ENCODE results near the gene LPP.

LPP gene

GRCh38 chr3:188580223-188580622, 426.3 kb downstream of the LPP start:
- ChIA-PET CTCF (no interaction called here), POLR2A (no interaction called here)
- no peak for DNase-seq (ENCODE audit: extremely low spot score)
- TF ChIP-seq SUZ12 (IDR thresholded peaks at IDR 0.05) (no peak), TARDBP (IDR thresholded peaks at IDR 0.05) (no peak), FOXM1 (IDR thresholded peaks at IDR 0.05; ENCODE audit: borderline replicate concordance) (no peak), ZNF384 (IDR thresholded peaks at IDR 0.05) (no peak), NFRKB (IDR thresholded peaks at IDR 0.05) (no peak), SP1 (IDR thresholded peaks at IDR 0.05) (no peak), PKNOX1 (IDR thresholded peaks at IDR 0.05) (no peak), LEF1 (IDR thresholded peaks at IDR 0.05; ENCODE audit: borderline replicate concordance) (no peak), L3MBTL2 (conservative IDR thresholded peaks at IDR 0.05) (no peak), ARNT (IDR thresholded peaks at IDR 0.05) (no peak), FOXA1 (IDR thresholded peaks at IDR 0.05) (no peak), BHLHE40 (IDR thresholded peaks at IDR 0.05; ENCODE audit: borderline replicate concordance) (no peak), ELF4 (IDR thresholded peaks at IDR 0.05) (no peak), CTBP1 (IDR thresholded peaks at IDR 0.05; ENCODE audit: borderline replicate concordance) (no peak), HDGF (IDR thresholded peaks at IDR 0.05; ENCODE audit: borderline replicate concordance) (no peak), FOXK2 (IDR thresholded peaks at IDR 0.05) (no peak)

- DNase-seq (ENCODE audit: extremely low spot score): no peak
- ChIA-PET POLR2A (no interaction called here), CTCF (no interaction called here)
- TF ChIP-seq L3MBTL2 (conservative IDR thresholded peaks at IDR 0.05) (no peak), FOXM1 (IDR thresholded peaks at IDR 0.05; ENCODE audit: borderline replicate concordance) (no peak), ELF4 (IDR thresholded peaks at IDR 0.05) (no peak), LEF1 (IDR thresholded peaks at IDR 0.05; ENCODE audit: borderline replicate concordance) (no peak), CTBP1 (IDR thresholded peaks at IDR 0.05; ENCODE audit: borderline replicate concordance) (no peak), ZNF384 (IDR thresholded peaks at IDR 0.05) (no peak), TARDBP (IDR thresholded peaks at IDR 0.05) (no peak)
These were observed 426.7 kb downstream of the LPP start for GRCh38 chr3:188580659-188581058.

- ChIA-PET CTCF (no interaction called here), POLR2A (no interaction called here)
- no peak for TF ChIP-seq SP1 (IDR thresholded peaks at IDR 0.05)
- TF ChIP-seq CTBP1 (IDR thresholded peaks at IDR 0.05; ENCODE audit: borderline replicate concordance): no peak
- TF ChIP-seq FOXK2 (IDR thresholded peaks at IDR 0.05): no peak
- TF ChIP-seq ZNF384 (IDR thresholded peaks at IDR 0.05): no peak
- TF ChIP-seq NFRKB (IDR thresholded peaks at IDR 0.05): no peak
- no peak for TF ChIP-seq L3MBTL2 (conservative IDR thresholded peaks at IDR 0.05)
- no peak for TF ChIP-seq ARNT (IDR thresholded peaks at IDR 0.05)
- no peak for TF ChIP-seq LEF1 (IDR thresholded peaks at IDR 0.05; ENCODE audit: borderline replicate concordance)
- no peak for TF ChIP-seq BHLHE40 (IDR thresholded peaks at IDR 0.05; ENCODE audit: borderline replicate concordance)
- TF ChIP-seq FOXM1 (IDR thresholded peaks at IDR 0.05; ENCODE audit: borderline replicate concordance): no peak
- TF ChIP-seq SUZ12 (IDR thresholded peaks at IDR 0.05): no peak
- no peak for TF ChIP-seq FOXA1 (IDR thresholded peaks at IDR 0.05)
- no peak for TF ChIP-seq ELF4 (IDR thresholded peaks at IDR 0.05)
- DNase-seq (ENCODE audit: extremely low spot score): no peak
These were observed 427.4 kb downstream of the LPP start for GRCh38 chr3:188581365-188581764.

DNA sequence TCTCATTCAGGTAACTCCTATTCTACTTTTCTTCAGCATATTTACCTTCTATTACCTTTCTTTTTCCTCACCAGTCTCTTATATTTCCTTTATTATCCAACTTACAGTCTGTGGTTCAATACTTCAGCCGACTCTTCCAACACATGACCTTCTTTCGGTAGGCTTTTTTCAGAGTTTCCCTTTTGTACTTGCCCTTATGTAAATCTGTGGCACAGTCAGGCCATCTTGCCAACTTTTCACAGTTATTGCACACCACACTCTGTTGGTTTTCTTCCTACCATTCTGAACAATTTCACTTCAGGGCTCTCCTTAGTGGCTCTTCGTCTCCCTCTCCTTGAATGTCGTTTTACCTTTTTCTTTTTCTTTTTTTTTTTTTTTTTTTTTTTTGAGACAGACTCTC, 427.8 kb downstream of the LPP start:
- POLR2A ChIA-PET: no interaction called here
- no peak for TF ChIP-seq L3MBTL2 (conservative IDR thresholded peaks at IDR 0.05)
- no peak for TF ChIP-seq FOXK2 (IDR thresholded peaks at IDR 0.05)
- no peak for TF ChIP-seq FOXA1 (IDR thresholded peaks at IDR 0.05)
- no peak for TF ChIP-seq SUZ12 (IDR thresholded peaks at IDR 0.05)
- no peak for TF ChIP-seq BHLHE40 (IDR thresholded peaks at IDR 0.05; ENCODE audit: borderline replicate concordance)
- no peak for TF ChIP-seq PKNOX1 (IDR thresholded peaks at IDR 0.05)
- TF ChIP-seq TARDBP (IDR thresholded peaks at IDR 0.05): no peak
- no peak for TF ChIP-seq ARNT (IDR thresholded peaks at IDR 0.05)
- no peak for TF ChIP-seq SP1 (IDR thresholded peaks at IDR 0.05)
- TF ChIP-seq LEF1 (IDR thresholded peaks at IDR 0.05; ENCODE audit: borderline replicate concordance): no peak
- no peak for TF ChIP-seq ELF4 (IDR thresholded peaks at IDR 0.05)
- TF ChIP-seq NFRKB (IDR thresholded peaks at IDR 0.05): no peak
- TF ChIP-seq ZNF384 (IDR thresholded peaks at IDR 0.05): no peak
- TF ChIP-seq HDGF (IDR thresholded peaks at IDR 0.05; ENCODE audit: borderline replicate concordance): no peak
- TF ChIP-seq CTBP1 (IDR thresholded peaks at IDR 0.05; ENCODE audit: borderline replicate concordance): no peak
- CTCF ChIA-PET: no interaction called here
- DNase-seq (ENCODE audit: extremely low spot score): no peak

GRCh38 chr3:188583341-188584161, 429.6 kb downstream of the LPP start:
- TF ChIP-seq FOXA1 (IDR thresholded peaks at IDR 0.05) (no peak), ELF4 (IDR thresholded peaks at IDR 0.05) (no peak), ARNT (IDR thresholded peaks at IDR 0.05) (no peak), L3MBTL2 (conservative IDR thresholded peaks at IDR 0.05) (no peak), FOXK2 (IDR thresholded peaks at IDR 0.05) (no peak), FOXM1 (IDR thresholded peaks at IDR 0.05; ENCODE audit: borderline replicate concordance) (no peak), SP1 (IDR thresholded peaks at IDR 0.05) (no peak), CTBP1 (IDR thresholded peaks at IDR 0.05; ENCODE audit: borderline replicate concordance) (no peak), NFRKB (IDR thresholded peaks at IDR 0.05) (no peak), SUZ12 (IDR thresholded peaks at IDR 0.05) (no peak)
- ChIA-PET CTCF (no interaction called here), POLR2A (no interaction called here)
- no peak for DNase-seq (ENCODE audit: extremely low spot score)

- TF ChIP-seq PKNOX1 (IDR thresholded peaks at IDR 0.05) (no peak), TARDBP (IDR thresholded peaks at IDR 0.05) (no peak), FOXK2 (IDR thresholded peaks at IDR 0.05) (no peak), BHLHE40 (IDR thresholded peaks at IDR 0.05; ENCODE audit: borderline replicate concordance) (no peak)
- no peak for DNase-seq (ENCODE audit: extremely low spot score)
- ChIA-PET POLR2A (no interaction called here), CTCF (no interaction called here)
These were observed 430.2 kb downstream of the LPP start for GRCh38 chr3:188584162-188584529.
